ENCODE results near the gene ENTREP1. TPM values are rescaled to one million over a fixed set of nuclear protein-coding genes. Genes with fewer than 3 reads are reported as not detected.

Gene ENTREP1
- total RNA-seq, 1 donor from 2014 or later = 22.1 TPM

- Histone ChIP-seq H3K27ac (replicated peaks) (peak overlapping the region; percentile 7), H3K36me3 (no peaks in the 10 kb centered on the region), H3K4me3 (no peak overlapping the region), H3K9me3 (replicated peaks) (no peaks in the 10 kb centered on the region), H3K27me3 (ENCODE audit: low read depth) (no peaks in the 10 kb centered on the region), H3K4me1 (peaks cover 31% of the 10 kb centered on the region)
- intact Hi-C loops (cut with micrococcal nuclease) = no loop called here
- no peak for TF ChIP-seq CTCF (IDR thresholded peaks at IDR 0.05; ENCODE audit: borderline replicate concordance)
- no peak for DNase-seq
Measured at GRCh38 chr9:69346596-69347390, 21.8 kb downstream of the ENTREP1 start.

GRCh38 chr9:69347607-69348006, 22.6 kb downstream of the ENTREP1 start:
- Histone ChIP-seq H3K36me3 (no peaks in the 10 kb centered on the region), H3K4me3 (no peak overlapping the region), H3K27ac (replicated peaks) (peak overlapping the region; percentile 7), H3K27me3 (ENCODE audit: low read depth) (no peaks in the 10 kb centered on the region), H3K4me1 (peaks cover 27% of the 10 kb centered on the region), H3K9me3 (replicated peaks) (no peaks in the 10 kb centered on the region)
- DNase-seq = no peak
- intact Hi-C loops (cut with micrococcal nuclease) = no loop called here
- TF ChIP-seq CTCF (IDR thresholded peaks at IDR 0.05; ENCODE audit: borderline replicate concordance) = no peak

GRCh38 chr9:69351227-69351626, 26.2 kb downstream of the ENTREP1 start:
- Histone ChIP-seq H3K27me3 (ENCODE audit: low read depth) (no peaks in the 10 kb centered on the region), H3K27ac (replicated peaks) (no peak overlapping the region), H3K4me3 (no peak overlapping the region), H3K36me3 (no peaks in the 10 kb centered on the region), H3K4me1 (peaks cover 18% of the 10 kb centered on the region), H3K9me3 (replicated peaks) (no peaks in the 10 kb centered on the region)
- DNase-seq = no peak
- TF ChIP-seq CTCF (IDR thresholded peaks at IDR 0.05; ENCODE audit: borderline replicate concordance) = no peak
- intact Hi-C loops (cut with micrococcal nuclease) = no loop called here

GRCh38 chr9:69355232-69355631, 30.2 kb downstream of the ENTREP1 start:
- DNase-seq = no peak
- intact Hi-C loops (cut with micrococcal nuclease) = no loop called here
- no peaks in the 10 kb centered on the region for H3K36me3 ChIP-seq
- H3K27me3 ChIP-seq (ENCODE audit: low read depth) = no peaks in the 10 kb centered on the region
- H3K27ac ChIP-seq (replicated peaks) = no peak overlapping the region
- H3K4me1 ChIP-seq = peaks cover 20% of the 10 kb centered on the region
- no peak overlapping the region for H3K4me3 ChIP-seq
- no peaks in the 10 kb centered on the region for H3K9me3 ChIP-seq (replicated peaks)
- no peak for TF ChIP-seq CTCF (IDR thresholded peaks at IDR 0.05; ENCODE audit: borderline replicate concordance)

GRCh38 chr9:69357030-69357775, 32.2 kb downstream of the ENTREP1 start:
- Histone ChIP-seq H3K4me1 (peaks cover 37% of the 10 kb centered on the region), H3K9me3 (replicated peaks) (no peaks in the 10 kb centered on the region), H3K4me3 (no peak overlapping the region), H3K36me3 (no peaks in the 10 kb centered on the region), H3K27ac (replicated peaks) (peak overlapping the region; percentile 76), H3K27me3 (ENCODE audit: low read depth) (no peaks in the 10 kb centered on the region)
- intact Hi-C loops (cut with micrococcal nuclease) = no loop called here
- TF ChIP-seq CTCF (IDR thresholded peaks at IDR 0.05; ENCODE audit: borderline replicate concordance) = no peak
- DNase-seq = peak; percentile 36
